Lung (tissue), 12 donors: ENCODE data around the gene AKAP1. TPM values are rescaled to one million over a fixed set of nuclear protein-coding genes. Genes with fewer than 3 reads are reported as not detected.

Source experiments
- ATAC-seq: fragments of 200-7000 bp; cut with Tn5 transposase; one replicate; pipeline ENCODE4 v1.9.1; 2020; ENCODE audit warnings: moderate number of reproducible peaks; ENCODE audit not compliant: insufficient read depth, low FRiP score
- DNase-seq, 3 donors: peaks; one replicate each; pipeline ENCODE4 v3.0.0-alpha.2; 2013 to 2017
- H3K27ac ChIP-seq, 2 donors: one replicate each; pipeline ENCODE4 v1.5.1; 2013; ENCODE audit warnings: mild to moderate bottlenecking in 2 of 2, moderate library complexity in 2 of 2, control low read depth in 1 of 2, inconsistent platforms in 1 of 2, low read depth in 1 of 2, low read length in 1 of 2
- H3K27me3 ChIP-seq, 3 donors: one replicate each; pipeline ENCODE4 v1.5.1; 2013; ENCODE audit warnings: low read length in 2 of 3; ENCODE audit not compliant: control insufficient read depth in 3 of 3, insufficient read depth in 3 of 3
- H3K36me3 ChIP-seq, 4 donors: one replicate each; pipeline ENCODE4 v1.5.1; 2013; ENCODE audit warnings: low read length in 4 of 4, mild to moderate bottlenecking in 1 of 4, moderate library complexity in 1 of 4; ENCODE audit not compliant: control insufficient read depth in 4 of 4, insufficient read depth in 4 of 4
- H3K4me1 ChIP-seq, 5 donors: one replicate each; pipeline ENCODE4 v1.5.1; 2013; ENCODE audit warnings: low read length in 5 of 5, mild to moderate bottlenecking in 2 of 5, moderate library complexity in 1 of 5; ENCODE audit not compliant: control insufficient read depth in 5 of 5, insufficient read depth in 5 of 5
- H3K4me3 ChIP-seq: one replicate; pipeline ENCODE4 v1.5.1; 2013; ENCODE audit warnings: mild to moderate bottlenecking, control low read depth, moderate library complexity
- H3K9ac ChIP-seq, 2 donors: one replicate each; pipeline ENCODE4 v1.5.1; 2013; ENCODE audit warnings: low read length in 2 of 2, control low read depth in 1 of 2; ENCODE audit not compliant: insufficient read depth in 1 of 2
- H3K9me3 ChIP-seq, 4 donors: one replicate each; pipeline ENCODE4 v1.5.1; 2013; ENCODE audit warnings: low read length in 3 of 4, mild to moderate bottlenecking in 1 of 4, moderate library complexity in 1 of 4; ENCODE audit not compliant: control insufficient read depth in 4 of 4, insufficient read depth in 3 of 4
- WGBS, 2 donors: extraction: QIAGEN DNeasy Blood & Tissue Kit; methylation state at CpG; one replicate each; pipeline ENCODE4 v1.1.7; 2013; 5-methylcytosine and 5-hydroxymethylcytosine counted together
- polyA plus RNA-seq, 2 donors: library from polyadenylated mRNA; stranded (reverse); fragments of 200-250 nt; gene quantifications; one replicate each; pipeline ENCODE4 v1.2.1, GENCODE V29; 2013
- total RNA-seq, 2 donors: library from RNA; depleted of rRNA in 1 of 2; stranded (reverse); fragments of >200 nt in 1 of 2; gene quantifications; one replicate each; pipeline ENCODE4 v1.2.1, GENCODE V29; 2014 to 2021
- TF ChIP-seq, protein P1 (sequence below): IDR thresholded peaks from 2 replicates; pipeline ENCODE4 v1.5.1; 2012; ENCODE audit warnings: mild to moderate bottlenecking; ENCODE audit errors: control extremely low read depth, extremely low read depth
- donor health status: control.
- donor health status: control.
- donor health status: Bipolar disorder and iron deficiency.
- donor health status: healthy.
- donor health status: DM: yes; HTN: yes; CAD: no.

Gene AKAP1
- total and polyA plus RNA-seq, 4 donors: 23.1 to 46.4 (median 29.8) TPM

DNA sequence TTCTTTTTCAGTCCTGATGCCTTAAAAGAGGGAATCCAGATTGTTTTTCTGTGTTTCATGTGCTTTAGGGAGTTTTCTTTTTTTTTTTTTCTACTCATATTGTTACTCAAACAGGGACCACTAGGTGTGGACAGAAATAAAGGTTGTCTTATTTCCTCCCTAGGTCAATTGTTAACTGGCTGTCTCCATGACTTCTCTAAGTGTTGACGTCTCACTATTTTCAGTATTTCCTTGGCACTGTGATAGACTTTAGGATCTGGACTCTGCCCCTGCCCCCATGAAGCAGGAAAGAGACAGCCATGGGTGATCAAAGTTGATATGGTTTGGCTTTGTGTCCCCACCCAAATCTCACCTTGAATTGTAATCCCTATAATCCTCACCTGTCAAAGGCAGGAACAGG, 73.7 kb downstream of the AKAP1 start:
- ATAC-seq (no peak), DNase-seq (no peak)
- Histone ChIP-seq H3K27me3 (no peaks in the 10 kb centered on the region), H3K27ac (no peak overlapping the region), H3K9ac (no peak overlapping the region), H3K4me1 (no peaks in the 10 kb centered on the region), H3K4me3 (no peak overlapping the region), H3K9me3 (no peaks in the 10 kb centered on the region), H3K36me3 (no peaks in the 10 kb centered on the region)
- TF ChIP-seq, protein P1, sequence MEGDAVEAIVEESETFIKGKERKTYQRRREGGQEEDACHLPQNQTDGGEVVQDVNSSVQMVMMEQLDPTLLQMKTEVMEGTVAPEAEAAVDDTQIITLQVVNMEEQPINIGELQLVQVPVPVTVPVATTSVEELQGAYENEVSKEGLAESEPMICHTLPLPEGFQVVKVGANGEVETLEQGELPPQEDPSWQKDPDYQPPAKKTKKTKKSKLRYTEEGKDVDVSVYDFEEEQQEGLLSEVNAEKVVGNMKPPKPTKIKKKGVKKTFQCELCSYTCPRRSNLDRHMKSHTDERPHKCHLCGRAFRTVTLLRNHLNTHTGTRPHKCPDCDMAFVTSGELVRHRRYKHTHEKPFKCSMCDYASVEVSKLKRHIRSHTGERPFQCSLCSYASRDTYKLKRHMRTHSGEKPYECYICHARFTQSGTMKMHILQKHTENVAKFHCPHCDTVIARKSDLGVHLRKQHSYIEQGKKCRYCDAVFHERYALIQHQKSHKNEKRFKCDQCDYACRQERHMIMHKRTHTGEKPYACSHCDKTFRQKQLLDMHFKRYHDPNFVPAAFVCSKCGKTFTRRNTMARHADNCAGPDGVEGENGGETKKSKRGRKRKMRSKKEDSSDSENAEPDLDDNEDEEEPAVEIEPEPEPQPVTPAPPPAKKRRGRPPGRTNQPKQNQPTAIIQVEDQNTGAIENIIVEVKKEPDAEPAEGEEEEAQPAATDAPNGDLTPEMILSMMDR: no peak
- 62 to 84% methylated on average over 1 of the region's 1 CpG for WGBS, 2 donors

DNA sequence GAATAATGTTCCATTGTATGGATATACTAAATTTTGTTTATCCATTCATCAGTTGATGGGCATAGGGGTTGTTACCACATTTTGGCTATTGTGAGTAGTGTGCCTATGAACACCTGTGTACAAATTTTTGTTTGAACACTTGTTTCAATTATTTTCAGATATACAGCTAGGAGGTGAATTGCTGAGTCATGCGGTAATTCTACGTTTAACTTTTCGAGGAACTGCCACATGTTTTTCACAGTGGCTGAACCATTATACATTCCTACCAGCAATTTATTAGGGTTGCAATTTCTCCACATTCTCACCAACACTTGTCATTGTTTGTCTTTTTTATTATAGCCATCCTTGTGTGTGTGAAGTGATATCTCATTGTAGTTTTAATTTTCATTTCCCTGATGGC, 75.6 kb downstream of the AKAP1 start:
- no peaks in the 10 kb centered on the region for H3K36me3 ChIP-seq
- H3K27ac ChIP-seq: no peak overlapping the region
- no peak overlapping the region for H3K4me3 ChIP-seq
- no peaks in the 10 kb centered on the region for H3K9me3 ChIP-seq
- ATAC-seq (no peak), DNase-seq (no peak)
- no peak overlapping the region for H3K9ac ChIP-seq
- no peaks in the 10 kb centered on the region for H3K27me3 ChIP-seq
- TF ChIP-seq, protein P1: no peak
- 68 to 87% methylated on average over 3 of the region's 3 CpGs for WGBS, 2 donors
- H3K4me1 ChIP-seq: no peaks in the 10 kb centered on the region

DNA sequence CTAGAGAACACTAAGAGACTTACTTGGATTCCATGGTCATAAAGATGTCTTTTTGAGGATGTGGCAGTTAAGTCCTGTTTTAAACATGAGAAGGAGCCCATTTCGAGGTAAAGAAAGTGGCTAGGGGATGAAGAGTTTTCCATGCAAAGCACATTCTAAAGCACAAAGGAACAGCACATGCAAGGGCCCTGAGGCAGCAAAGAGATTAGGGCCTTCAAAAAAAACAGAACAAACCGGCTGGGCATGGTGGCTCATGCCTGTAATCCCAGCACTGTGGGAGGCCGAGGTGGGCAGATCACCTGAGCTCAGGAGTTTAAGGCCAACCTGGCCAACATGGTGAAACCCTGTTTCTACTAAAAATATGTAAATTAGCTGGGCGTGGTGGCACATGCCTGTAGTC, 79.8 kb downstream of the AKAP1 start:
- no peaks in the 10 kb centered on the region for H3K4me1 ChIP-seq
- no peaks in the 10 kb centered on the region for H3K36me3 ChIP-seq
- H3K9me3 ChIP-seq: no peaks in the 10 kb centered on the region
- H3K4me3 ChIP-seq: no peak overlapping the region
- H3K27ac ChIP-seq: no peak overlapping the region
- ATAC-seq (no peak), DNase-seq (no peak)
- no peaks in the 10 kb centered on the region for H3K27me3 ChIP-seq
- TF ChIP-seq, protein P1: no peak
- 88 to 91% methylated on average over 4 of the region's 4 CpGs for WGBS, 2 donors
- H3K9ac ChIP-seq: no peak overlapping the region

DNA sequence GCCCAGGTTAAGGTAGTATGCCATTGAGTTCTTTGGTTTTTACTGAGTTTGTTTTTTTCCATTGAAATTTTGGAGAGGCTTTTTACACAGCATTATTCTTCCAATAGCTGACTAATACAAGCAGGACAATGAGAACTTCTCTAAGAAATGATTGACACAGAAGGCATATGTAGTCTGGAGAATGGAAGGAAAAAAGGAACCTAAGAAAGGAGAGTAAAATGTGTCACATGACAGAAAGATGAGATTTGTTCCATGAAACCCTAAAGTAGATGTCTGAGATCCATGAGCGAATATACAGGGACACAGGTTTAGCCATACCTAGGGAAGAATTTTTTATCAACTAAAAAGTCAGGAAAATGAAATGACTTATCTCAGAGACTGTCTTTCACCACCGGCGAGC, 80.7 kb downstream of the AKAP1 start:
- H3K9ac ChIP-seq: no peak overlapping the region
- DNase-seq (no peak), ATAC-seq (no peak)
- TF ChIP-seq, protein P1: no peak
- H3K4me3 ChIP-seq: no peak overlapping the region
- 91 to 94% methylated on average over 3 of the region's 3 CpGs for WGBS, 2 donors
- no peaks in the 10 kb centered on the region for H3K4me1 ChIP-seq
- no peaks in the 10 kb centered on the region for H3K36me3 ChIP-seq
- no peaks in the 10 kb centered on the region for H3K27me3 ChIP-seq
- H3K9me3 ChIP-seq: no peaks in the 10 kb centered on the region
- H3K27ac ChIP-seq: no peak overlapping the region
